HEK293 (cell line): ENCODE data around the gene TMEM106A.
"Not testable (repeated sequence)": the region's sequence is repeated elsewhere in the genome, so short reads cannot be mapped to it uniquely, and the experiment has no call there.

Experiments
- CTCF ChIA-PET: fragments of 350-600 bp; formaldehyde crosslinking; extraction: SDS; loops from one replicate; lab custom pipeline; 2021; ENCODE audit warnings: antibody characterized with exemption; lab: Yijun Ruan, JAX
- POLR2A ChIA-PET: fragments of 300-600 bp; formaldehyde crosslinking; extraction: SDS; loops from one replicate; lab custom pipeline; 2020; ENCODE audit warnings: antibody characterized with exemption, inconsistent platforms; lab: Yijun Ruan, JAX
- H3K27ac ChIP-seq: fragments of 200-500 bp; sonication (Bioruptor generic); 2 replicates; pipeline ENCODE4 v1.5.1; 2014; ENCODE audit warnings: low read depth, low read length, control low read depth, inconsistent platforms; ENCODE audit errors: extremely low read depth
- H3K36me3 ChIP-seq, 2 experiments: fragments of 200-500 bp in 1 of 2; sonication (Bioruptor generic) in 1 of 2; 1 replicate in 1 of 2; 2 replicates in 1 of 2; pipeline ENCODE4 v1.5.1; 2014 to 2017; ENCODE audit warnings: inconsistent platforms in 2 of 2, low read length in 2 of 2; ENCODE audit not compliant: control insufficient read depth in 2 of 2, insufficient read depth in 1 of 2
- H3K4me1 ChIP-seq: fragments of 200-500 bp; sonication (Bioruptor generic); 2 replicates; pipeline ENCODE4 v1.5.1; 2014; ENCODE audit warnings: mild to moderate bottlenecking, low read length, inconsistent platforms; ENCODE audit not compliant: control insufficient read depth, insufficient read depth
- H3K4me3 ChIP-seq: 2 replicates; pipeline ENCODE4 v1.5.1; 2011; ENCODE audit warnings: low read depth, mild to moderate bottlenecking, control low read depth, low read length, moderate library complexity
- H3K9me3 ChIP-seq: fragments of 200-500 bp; sonication (Bioruptor generic); 2 replicates; pipeline ENCODE4 v1.5.1; 2014; ENCODE audit warnings: low read depth, low read length, inconsistent platforms; ENCODE audit not compliant: control insufficient read depth, insufficient read depth
- ATF2 ChIP-seq: fragments of 450-650 bp; formaldehyde crosslinking; IDR thresholded peaks from 2 replicates; pipeline ENCODE4 v1.5.1; 2016; ENCODE audit warnings: missing biosample characterization, missing genetic modification characterization, low read depth
- BCL11A ChIP-seq: fragments of 450-650 bp; formaldehyde crosslinking; IDR thresholded peaks from 2 replicates; pipeline ENCODE4 v1.5.1; 2016; ENCODE audit warnings: low read depth, missing biosample characterization, missing genetic modification characterization
- EGR2 ChIP-seq: fragments of 450-650 bp; formaldehyde crosslinking; IDR thresholded peaks from 2 replicates; pipeline ENCODE4 v1.5.1; 2016; ENCODE audit warnings: low read depth, missing biosample characterization, missing genetic modification characterization
- GLIS1 ChIP-seq: fragments of 450-650 bp; formaldehyde crosslinking; IDR thresholded peaks from 2 replicates; pipeline ENCODE4 v1.5.1; 2016; ENCODE audit warnings: missing biosample characterization, missing genetic modification characterization
- IKZF3 ChIP-seq: fragments of 450-650 bp; IDR thresholded peaks from 2 replicates; pipeline ENCODE4 v1.5.0; 2018; ENCODE audit warnings: missing biosample characterization, mild to moderate bottlenecking, missing genetic modification characterization, moderate library complexity
- OVOL3 ChIP-seq: fragments of 450-650 bp; formaldehyde crosslinking; IDR thresholded peaks from 2 replicates; pipeline ENCODE4 v1.5.1; 2016; ENCODE audit warnings: missing biosample characterization, missing genetic modification characterization
- WT1 ChIP-seq: fragments of 450-650 bp; formaldehyde crosslinking; IDR thresholded peaks from 2 replicates; pipeline ENCODE4 v1.5.1; 2016; ENCODE audit warnings: missing biosample characterization, missing genetic modification characterization
- YY2 ChIP-seq: fragments of 450-650 bp; formaldehyde crosslinking; IDR thresholded peaks from 2 replicates; pipeline ENCODE4 v1.5.1; 2016; ENCODE audit warnings: missing biosample characterization, missing genetic modification characterization
- ZBTB17 ChIP-seq: fragments of 450-650 bp; formaldehyde crosslinking; IDR thresholded peaks from 2 replicates; pipeline ENCODE4 v1.5.1; 2016; ENCODE audit warnings: missing biosample characterization, missing genetic modification characterization
- ZBTB20 ChIP-seq: fragments of 450-650 bp; formaldehyde crosslinking; IDR thresholded peaks from 2 replicates; pipeline ENCODE4 v1.5.1; 2016; ENCODE audit warnings: missing biosample characterization, missing genetic modification characterization
- ZBTB21 ChIP-seq: fragments of 450-650 bp; formaldehyde crosslinking; IDR thresholded peaks from 2 replicates; pipeline ENCODE4 v1.5.1; 2017; ENCODE audit warnings: missing biosample characterization, missing genetic modification characterization
- ZBTB6 ChIP-seq: fragments of 450-650 bp; formaldehyde crosslinking; IDR thresholded peaks from 2 replicates; pipeline ENCODE4 v1.5.1; 2017; ENCODE audit warnings: missing biosample characterization, missing genetic modification characterization
- ZFHX2 ChIP-seq: fragments of 450-650 bp; formaldehyde crosslinking; conservative IDR thresholded peaks from 2 replicates; pipeline ENCODE4 v1.5.1; 2016; ENCODE audit warnings: missing biosample characterization, missing genetic modification characterization
- ZFP69B ChIP-seq: fragments of 450-650 bp; formaldehyde crosslinking; IDR thresholded peaks from 2 replicates; pipeline ENCODE4 v1.5.1; 2016; ENCODE audit warnings: missing biosample characterization, missing genetic modification characterization
- ZIC2 ChIP-seq: fragments of 450-650 bp; formaldehyde crosslinking; IDR thresholded peaks from 2 replicates; pipeline ENCODE4 v1.5.1; 2016; ENCODE audit warnings: missing biosample characterization, missing genetic modification characterization
- ZNF2 ChIP-seq: fragments of 450-650 bp; formaldehyde crosslinking; IDR thresholded peaks from 2 replicates; pipeline ENCODE4 v1.5.1; 2016; ENCODE audit warnings: missing biosample characterization, missing genetic modification characterization
- ZNF274 ChIP-seq, 2 experiments: fragments of 200-500 bp in 1 of 2; fragments of 450-650 bp in 1 of 2; sonication (Bioruptor generic) in 1 of 2; formaldehyde crosslinking in 1 of 2; IDR thresholded peaks; 2 replicates each; pipeline versions ENCODE4 v1.5.1 to v1.6.1; 2014 to 2016; ENCODE audit warnings: borderline replicate concordance in 1 of 2, inconsistent platforms in 1 of 2, low read length in 1 of 2, missing biosample characterization in 1 of 2, missing genetic modification characterization in 1 of 2
- ZNF311 ChIP-seq: fragments of 450-650 bp; formaldehyde crosslinking; IDR thresholded peaks from 2 replicates; pipeline ENCODE4 v1.5.1; 2017; ENCODE audit warnings: missing biosample characterization, missing genetic modification characterization, borderline replicate concordance
- ZNF513 ChIP-seq: fragments of 450-650 bp; IDR thresholded peaks from 2 replicates; pipeline ENCODE4 v1.5.1; 2018; ENCODE audit warnings: missing biosample characterization, missing genetic modification characterization
- ZNF600 ChIP-seq: fragments of 450-650 bp; formaldehyde crosslinking; IDR thresholded peaks from 2 replicates; pipeline ENCODE4 v1.5.1; 2016; ENCODE audit warnings: missing biosample characterization, missing genetic modification characterization
- ZNF664 ChIP-seq: fragments of 450-650 bp; formaldehyde crosslinking; IDR thresholded peaks from 2 replicates; pipeline ENCODE4 v1.5.1; 2016; ENCODE audit warnings: missing biosample characterization, missing genetic modification characterization
- TF ChIP-seq, protein P1 (sequence below): fragments of 450-650 bp; formaldehyde crosslinking; IDR thresholded peaks from 2 replicates; pipeline ENCODE4 v1.5.1; 2017; ENCODE audit warnings: missing biosample characterization, missing genetic modification characterization
- TF ChIP-seq, protein P2 (sequence below): fragments of 450-650 bp; formaldehyde crosslinking; IDR thresholded peaks from 2 replicates; pipeline ENCODE4 v1.5.1; 2016; ENCODE audit warnings: missing biosample characterization, missing genetic modification characterization

Gene TMEM106A

DNA sequence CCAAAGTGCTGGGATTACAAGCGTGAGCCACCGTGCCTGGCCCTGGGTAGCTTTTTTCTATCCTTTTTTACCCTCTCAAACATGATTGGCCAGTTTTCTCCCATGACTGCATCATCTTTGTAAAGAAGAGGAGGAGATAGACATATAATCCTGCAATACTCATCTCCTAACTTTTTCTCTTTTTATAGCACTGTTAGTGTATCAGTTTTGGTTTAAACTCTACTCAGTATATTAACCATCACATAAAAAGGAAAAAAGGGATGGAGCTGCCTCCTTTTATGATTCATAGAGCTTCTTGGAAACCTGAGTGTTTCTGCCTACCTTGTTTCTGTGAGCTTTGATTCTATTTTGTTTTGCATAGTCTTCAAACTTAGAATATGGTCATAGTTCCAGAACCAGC is 12.0 kb upstream of the TMEM106A start (continued):
- no peak for TF ChIP-seq OVOL3 (tag by site-specific recombination)
- TF ChIP-seq, protein P1, sequence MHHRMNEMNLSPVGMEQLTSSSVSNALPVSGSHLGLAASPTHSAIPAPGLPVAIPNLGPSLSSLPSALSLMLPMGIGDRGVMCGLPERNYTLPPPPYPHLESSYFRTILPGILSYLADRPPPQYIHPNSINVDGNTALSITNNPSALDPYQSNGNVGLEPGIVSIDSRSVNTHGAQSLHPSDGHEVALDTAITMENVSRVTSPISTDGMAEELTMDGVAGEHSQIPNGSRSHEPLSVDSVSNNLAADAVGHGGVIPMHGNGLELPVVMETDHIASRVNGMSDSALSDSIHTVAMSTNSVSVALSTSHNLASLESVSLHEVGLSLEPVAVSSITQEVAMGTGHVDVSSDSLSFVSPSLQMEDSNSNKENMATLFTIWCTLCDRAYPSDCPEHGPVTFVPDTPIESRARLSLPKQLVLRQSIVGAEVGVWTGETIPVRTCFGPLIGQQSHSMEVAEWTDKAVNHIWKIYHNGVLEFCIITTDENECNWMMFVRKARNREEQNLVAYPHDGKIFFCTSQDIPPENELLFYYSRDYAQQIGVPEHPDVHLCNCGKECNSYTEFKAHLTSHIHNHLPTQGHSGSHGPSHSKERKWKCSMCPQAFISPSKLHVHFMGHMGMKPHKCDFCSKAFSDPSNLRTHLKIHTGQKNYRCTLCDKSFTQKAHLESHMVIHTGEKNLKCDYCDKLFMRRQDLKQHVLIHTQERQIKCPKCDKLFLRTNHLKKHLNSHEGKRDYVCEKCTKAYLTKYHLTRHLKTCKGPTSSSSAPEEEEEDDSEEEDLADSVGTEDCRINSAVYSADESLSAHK (tag by site-specific recombination): no peak

DNA sequence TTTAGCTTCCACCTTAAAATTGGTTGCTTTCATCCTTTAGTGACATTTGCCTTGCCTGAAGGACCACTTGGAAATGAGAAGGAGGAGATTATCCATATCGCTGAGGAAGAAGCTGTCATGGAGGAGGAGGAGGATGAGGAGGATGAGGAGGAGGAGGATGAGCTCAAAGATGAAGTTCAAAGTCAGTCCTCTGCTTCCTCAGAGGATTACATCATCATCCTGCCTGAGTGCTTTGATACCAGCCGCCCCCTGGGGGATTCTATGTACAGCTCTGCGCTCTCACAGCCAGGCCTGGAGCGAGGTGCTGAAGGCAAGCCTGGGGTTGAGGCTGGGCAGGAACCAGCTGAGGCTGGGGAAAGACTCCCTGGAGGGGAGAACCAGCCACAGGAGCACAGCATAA is 11.5 kb upstream of the TMEM106A start:
- Histone ChIP-seq H3K27ac (no peak overlapping the region), H3K36me3 (peaks cover 83 to 99% of the 10 kb centered on the region in 2 experiments), H3K4me1 (no peaks in the 10 kb centered on the region), H3K9me3 (no peaks in the 10 kb centered on the region), H3K4me3 (no peak overlapping the region)
- TF ChIP-seq ZFHX2 (peak; percentile 49), ZBTB20 (tag by site-specific recombination) (no peak), ZFP69B (tag by site-specific recombination) (no peak), ZBTB17 (tag by site-specific recombination) (peak; percentile 92), ZBTB21 (tag by site-specific recombination) (peak; percentile 47; the same call in 1 of the 2 replicates), YY2 (tag by site-specific recombination) (no peak), ZNF311 (tag by site-specific recombination) (no peak), ZNF513 (tag by site-specific recombination) (peak; percentile 99), WT1 (no peak), ZNF2 (tag by site-specific recombination) (0 out of 2 replicates have a peak, but pooled peaks have one; percentile 16), ZNF274 (IDR thresholded peaks at IDR 0.05; ENCODE audit: low read length) (no peak), ZNF274 (tag by site-specific recombination; IDR thresholded peaks at IDR 0.05; ENCODE audit: borderline replicate concordance) (no peak), ZIC2 (tag by site-specific recombination) (peak; percentile 69), ZNF664 (tag by site-specific recombination) (no peak), ATF2 (tag by site-specific recombination) (peak; percentile 78), ZNF600 (peak; percentile 69), BCL11A (tag by site-specific recombination) (no peak), GLIS1 (tag by site-specific recombination) (peak; percentile 30; the same call in 1 of the 2 replicates), EGR2 (peak; percentile 51; the same call in 1 of the 2 replicates), IKZF3 (no peak), ZBTB6 (tag by site-specific recombination) (no peak)
- TF ChIP-seq, protein P2, sequence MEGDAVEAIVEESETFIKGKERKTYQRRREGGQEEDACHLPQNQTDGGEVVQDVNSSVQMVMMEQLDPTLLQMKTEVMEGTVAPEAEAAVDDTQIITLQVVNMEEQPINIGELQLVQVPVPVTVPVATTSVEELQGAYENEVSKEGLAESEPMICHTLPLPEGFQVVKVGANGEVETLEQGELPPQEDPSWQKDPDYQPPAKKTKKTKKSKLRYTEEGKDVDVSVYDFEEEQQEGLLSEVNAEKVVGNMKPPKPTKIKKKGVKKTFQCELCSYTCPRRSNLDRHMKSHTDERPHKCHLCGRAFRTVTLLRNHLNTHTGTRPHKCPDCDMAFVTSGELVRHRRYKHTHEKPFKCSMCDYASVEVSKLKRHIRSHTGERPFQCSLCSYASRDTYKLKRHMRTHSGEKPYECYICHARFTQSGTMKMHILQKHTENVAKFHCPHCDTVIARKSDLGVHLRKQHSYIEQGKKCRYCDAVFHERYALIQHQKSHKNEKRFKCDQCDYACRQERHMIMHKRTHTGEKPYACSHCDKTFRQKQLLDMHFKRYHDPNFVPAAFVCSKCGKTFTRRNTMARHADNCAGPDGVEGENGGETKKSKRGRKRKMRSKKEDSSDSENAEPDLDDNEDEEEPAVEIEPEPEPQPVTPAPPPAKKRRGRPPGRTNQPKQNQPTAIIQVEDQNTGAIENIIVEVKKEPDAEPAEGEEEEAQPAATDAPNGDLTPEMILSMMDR (tag by site-specific recombination): no peak
- ChIA-PET CTCF (interaction anchor here (0.5 to 1.0 kb wide), 4 partner anchors 22 to 188 kb away, joined by 3 to 4 read pairs (median 3); partner anchors contain the start of gene RND2), POLR2A (interaction anchor here (1.0 to 1.9 kb wide), 3 partner anchors 17 to 115 kb away, joined by 5 to 8 read pairs (median 6); no protein-coding TSS in a partner anchor)

DNA sequence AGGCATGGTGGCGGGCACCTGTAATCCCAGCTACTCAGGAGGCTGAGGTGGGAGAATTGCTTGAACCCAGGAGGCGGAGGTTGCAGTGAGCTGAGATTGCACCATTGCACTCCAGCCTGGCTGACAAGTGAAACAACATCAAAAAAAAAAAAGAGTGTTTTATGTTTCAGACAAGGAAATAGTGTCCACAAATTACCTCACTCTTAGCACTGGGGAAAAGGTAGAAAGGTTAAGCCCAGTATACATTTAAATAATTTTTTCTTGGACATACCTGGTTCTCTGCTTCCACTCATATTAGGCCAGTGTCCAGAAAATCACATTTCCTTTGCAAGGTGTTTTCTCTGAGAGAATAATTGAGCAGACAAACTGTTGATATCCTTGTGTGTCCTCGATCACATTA is 8.7 kb upstream of the TMEM106A start:
- H3K4me1 ChIP-seq, H3K9me3 ChIP-seq, H3K4me3 ChIP-seq, H3K27ac ChIP-seq, POLR2A ChIA-PET: not testable (repeated sequence)
- CTCF ChIA-PET: interaction anchor here (1.1 kb wide), 1 partner anchor 13 kb away, joined by 3 read pairs; no protein-coding TSS in a partner anchor
- H3K36me3 ChIP-seq: peaks cover 74 to 96% of the 10 kb centered on the region in 2 experiments
